Stimulated activated CD8-positive, alpha-beta memory T cell treated with anti-CD3 and anti-CD28 coated beads, Interleukin-4, amount 100 ng/mL, for 1 hour (primary cell): Measurements from ENCODE around the gene COX5A.
A peak's percentile ranks its signal among the peaks of the same experiment; 100 is the strongest.
"Not testable (repeated sequence)": the region's sequence is repeated elsewhere in the genome, so short reads cannot be mapped to it uniquely, and the experiment has no call there.

Source experiments
- DNase-seq, 2 donors: peaks; one replicate each; pipeline ENCODE4 v3.0.0-alpha.2; 2020; ENCODE audit warnings: low read depth in 2 of 2, low spot score in 1 of 2

The COX5A gene

DNA sequence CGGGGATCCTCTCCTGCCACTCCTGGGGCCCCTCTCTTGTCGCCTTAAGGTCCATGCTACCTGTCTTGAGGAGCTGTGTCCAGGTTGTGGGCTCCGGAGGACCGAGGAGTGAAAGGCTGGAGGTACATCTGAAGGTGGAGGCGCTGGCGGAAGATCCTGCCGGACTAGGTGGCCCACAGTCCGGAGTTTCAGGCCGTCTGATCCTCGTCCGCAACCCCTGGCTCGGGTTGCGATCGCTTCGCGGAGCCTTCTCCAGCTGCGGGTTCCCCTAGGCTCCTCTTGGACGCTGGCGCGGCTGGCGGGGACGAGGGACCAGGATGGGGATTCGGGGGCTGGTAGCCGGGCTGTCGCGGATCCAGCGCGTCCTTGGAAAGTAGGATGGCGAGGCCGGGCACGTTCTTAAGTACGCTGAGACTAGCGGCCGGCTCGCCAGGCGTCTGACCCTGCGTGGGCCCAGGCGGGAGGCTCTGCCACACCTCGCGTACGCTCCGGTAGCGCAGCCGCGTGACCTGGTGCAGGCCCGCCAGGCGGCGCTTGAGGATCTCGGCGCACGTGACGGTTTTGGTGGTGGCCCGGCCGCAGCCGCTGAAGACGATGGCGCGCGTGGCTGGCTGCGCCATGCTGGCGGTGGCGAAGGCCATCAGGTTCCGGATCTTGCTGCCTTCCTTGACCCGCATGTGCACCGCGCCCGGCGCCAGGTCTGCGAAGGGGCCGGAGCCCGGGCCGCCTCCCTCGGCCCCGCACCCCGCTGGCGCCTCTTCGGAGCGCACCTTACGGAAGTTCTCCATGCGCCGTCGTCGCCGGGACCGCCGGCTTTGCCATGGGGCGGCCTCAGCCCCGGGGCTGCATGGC lies 18.1 kb upstream of the COX5A start:
- DNase-seq = peak in 1 of 2 donors; percentile 39

DNA sequence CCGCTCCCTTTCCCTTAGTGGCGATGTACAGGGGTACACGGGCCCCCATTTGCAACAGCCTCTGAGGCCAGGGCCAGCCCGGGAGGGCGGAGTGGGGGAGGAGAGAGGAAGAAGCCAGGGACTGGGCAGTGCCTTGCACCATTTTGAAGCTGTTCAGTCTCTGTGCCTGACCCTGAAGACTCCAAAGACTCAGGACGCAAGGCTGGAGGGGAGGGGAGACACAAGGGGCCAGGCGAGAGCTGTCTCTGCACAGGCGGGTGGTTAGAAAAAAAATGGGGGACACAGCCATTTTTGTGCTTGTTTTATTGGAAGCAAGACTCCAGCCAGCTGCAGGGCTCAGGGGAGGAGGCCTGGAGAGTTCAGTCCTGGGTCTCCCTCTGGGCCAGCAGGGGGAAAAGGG lies 17.1 kb upstream of the COX5A start:
- DNase-seq = no peak

DNA sequence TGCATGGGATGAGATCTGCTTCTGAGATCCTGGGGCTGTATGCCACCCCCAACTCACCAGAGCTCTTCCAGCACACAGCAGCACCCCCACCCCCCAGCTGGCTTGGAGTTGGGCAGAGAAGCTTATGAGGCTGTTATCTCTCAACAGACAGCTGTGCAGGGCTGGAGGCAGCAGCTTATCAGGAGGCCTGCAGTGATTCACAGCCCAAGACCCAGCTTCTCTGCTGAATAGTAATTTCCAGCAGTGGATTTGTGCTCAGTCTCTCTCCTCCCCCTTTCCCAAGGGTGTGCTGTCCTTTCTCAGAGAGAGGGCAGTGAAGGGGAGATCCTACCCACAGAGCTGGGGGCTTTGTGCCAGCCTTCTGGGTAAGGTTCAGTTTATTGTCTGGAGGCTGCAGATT lies 16.6 kb upstream of the COX5A start:
- DNase-seq = no peak

DNA sequence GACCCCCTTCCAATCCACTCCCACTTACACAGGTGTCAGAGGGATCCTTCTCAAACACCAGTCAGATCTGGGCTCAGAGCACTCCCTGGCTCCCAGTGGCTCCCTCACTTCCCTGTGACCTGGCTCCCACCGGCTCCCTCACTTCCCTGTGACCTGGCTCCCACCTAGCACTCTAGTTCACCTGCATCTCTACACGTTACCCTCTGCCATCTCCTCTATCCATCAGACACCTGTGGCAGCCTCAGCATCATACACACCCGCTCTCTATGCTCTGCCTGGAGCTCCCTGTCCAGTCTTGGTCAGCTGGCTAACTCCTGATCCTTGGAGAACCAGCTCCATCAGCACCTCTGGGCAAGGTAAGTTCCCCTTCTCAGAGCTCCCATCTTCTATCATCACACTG lies 13.1 kb upstream of the COX5A start:
- no peak for DNase-seq

DNA sequence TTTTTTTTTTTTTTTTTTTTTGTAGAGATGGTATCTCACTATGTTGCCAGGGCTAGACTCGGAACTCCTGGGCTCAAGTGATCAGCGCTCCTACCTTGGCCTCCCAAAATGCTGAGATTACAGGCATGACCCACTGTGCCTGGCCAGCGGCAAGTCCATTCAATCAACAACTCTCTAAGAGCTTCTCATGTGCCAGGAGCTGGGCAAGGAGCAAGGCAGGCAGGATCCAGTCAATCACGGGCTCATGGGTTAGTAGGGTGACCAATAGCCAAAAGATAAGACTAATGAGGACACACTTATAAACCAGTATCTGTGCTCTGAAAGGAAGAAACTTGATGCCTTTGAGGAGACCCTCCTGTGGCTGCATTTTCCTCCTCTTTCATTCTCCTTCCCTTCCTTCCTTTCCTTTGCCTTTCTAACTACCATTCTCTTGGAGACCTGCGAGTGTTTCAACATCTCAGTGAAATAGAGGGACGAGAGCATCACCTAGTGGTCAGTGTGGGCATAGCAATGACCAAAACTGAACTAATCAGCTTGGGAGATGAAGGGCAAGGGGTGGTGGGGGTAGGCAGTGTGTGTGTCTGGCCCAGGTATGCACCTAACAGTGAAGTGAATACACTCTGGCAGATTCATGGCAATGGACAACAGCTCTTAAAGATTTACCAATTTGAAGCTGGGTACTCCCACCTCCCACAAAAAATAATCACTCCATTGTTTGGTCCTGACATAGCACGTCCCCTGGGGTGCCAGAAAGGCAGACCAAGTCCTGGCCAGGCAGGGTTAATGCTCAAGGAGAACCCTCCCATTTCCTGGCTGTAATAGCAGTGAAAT lies 12.4 kb upstream of the COX5A start:
- peak; percentile 63 to 67 for DNase-seq

DNA sequence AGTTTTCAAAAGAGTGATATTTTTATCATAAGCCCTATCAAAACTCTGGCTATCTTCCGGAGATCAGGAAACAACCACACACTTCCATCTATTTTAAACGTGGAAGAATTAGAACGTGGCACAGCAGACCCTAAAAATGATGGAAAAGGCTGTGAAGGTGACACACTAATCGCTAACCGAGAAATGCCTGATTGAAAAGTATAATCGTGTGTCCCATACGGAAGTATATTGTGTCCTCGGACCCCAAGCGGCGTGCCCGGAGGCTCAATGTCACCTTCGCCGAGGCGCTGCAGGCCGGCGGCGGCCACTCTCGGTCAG lies 642 bp downstream of the COX5A start:
- no peak for DNase-seq

DNA sequence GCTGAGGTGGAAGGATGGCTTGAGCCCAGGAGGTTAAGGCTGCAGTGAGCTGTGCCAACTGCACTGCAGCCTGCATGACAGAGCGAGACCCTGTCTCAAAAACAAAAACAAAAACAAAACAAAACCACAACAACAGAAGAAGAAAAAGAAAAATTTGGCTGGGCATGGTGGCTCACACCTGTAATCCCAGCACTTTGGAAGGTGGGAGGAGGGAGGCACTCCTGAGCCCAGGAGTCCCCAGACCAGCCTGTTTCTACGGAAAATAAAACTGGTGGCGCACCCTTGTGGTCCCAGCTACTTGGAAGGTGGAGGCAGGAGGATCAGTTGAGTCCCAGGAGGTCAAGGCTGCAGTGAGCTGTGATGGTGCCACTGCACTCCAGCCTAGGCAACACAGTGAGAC lies 2.7 kb downstream of the COX5A start:
- not testable (repeated sequence) for DNase-seq

DNA sequence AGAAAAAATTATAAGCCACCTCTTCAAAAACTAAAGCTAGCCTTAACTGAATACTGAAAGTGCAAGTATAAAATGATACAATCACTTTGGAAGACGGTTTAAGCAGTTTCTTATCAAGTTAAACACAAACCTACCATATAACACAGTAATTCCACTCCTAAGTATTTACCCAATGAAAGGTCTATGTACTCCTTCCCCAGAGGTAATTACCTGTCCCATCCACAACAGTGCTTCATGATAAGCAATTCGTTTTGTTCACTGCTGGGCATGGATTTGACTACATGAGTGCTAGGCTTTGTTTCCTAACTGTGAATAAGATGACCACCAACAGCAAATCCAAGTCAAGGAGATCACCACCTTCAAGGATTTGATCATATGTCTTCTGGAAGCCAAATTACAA lies 4.3 kb downstream of the COX5A start:
- no peak for DNase-seq

DNA sequence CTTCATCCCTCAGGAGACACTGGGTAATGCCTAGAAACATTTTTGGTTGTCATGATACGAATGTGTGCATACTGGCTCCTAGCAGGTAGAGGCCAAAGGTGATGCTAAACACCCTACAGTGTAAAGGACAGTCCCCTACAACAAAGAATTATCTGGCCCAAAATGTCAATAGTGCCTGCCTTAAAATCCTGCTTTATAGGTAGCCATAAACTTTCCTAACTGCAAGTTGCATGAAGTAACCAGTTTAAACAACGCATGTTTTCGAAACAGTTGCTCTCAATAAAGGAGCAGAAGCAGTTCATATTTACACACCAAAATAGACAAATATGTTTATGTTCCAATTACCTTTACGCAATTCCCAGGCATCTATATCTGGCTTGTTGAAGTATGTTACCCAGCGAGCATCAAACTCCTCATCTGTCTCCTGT lies 9.1 kb downstream of the COX5A start:
- DNase-seq = no peak

DNA sequence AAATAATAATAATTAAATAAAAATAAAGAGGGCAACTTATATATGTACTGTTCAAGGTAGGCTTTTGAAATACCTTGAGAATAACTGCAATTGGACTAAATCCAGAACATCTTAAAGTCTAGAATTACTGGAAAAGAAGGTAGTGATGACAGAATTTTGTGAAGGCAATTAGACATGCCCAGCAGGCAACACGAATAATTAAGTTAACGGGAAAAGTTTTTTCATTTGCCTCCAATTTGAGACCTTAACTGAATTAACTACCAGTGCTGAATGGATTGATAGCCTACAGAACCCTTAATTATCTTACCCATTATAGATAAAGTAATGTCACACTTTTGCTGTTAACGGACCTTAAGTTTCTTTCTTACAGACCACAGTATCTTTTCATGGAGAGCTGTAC lies 13.3 kb downstream of the COX5A start:
- no peak for DNase-seq

DNA sequence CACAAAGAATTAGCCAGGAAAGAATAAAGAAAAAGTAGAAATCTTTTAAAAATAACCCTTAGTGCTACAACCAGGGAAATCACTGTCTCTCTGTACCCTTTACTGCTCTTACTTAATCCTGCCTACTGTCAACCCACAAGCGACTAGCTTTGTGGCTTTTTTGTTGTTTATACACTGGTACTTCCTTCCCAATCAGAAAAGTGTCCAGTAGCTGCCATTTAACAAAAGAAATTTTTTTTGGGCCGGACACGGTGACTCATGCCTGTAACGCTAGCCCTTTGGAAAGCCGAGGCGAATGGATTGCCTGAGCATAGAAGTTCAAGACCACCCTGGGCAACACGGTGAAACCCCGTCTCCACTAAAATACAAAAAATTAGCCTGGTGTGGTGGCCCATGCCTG lies 17.4 kb downstream of the COX5A start:
- DNase-seq = no peak

DNA sequence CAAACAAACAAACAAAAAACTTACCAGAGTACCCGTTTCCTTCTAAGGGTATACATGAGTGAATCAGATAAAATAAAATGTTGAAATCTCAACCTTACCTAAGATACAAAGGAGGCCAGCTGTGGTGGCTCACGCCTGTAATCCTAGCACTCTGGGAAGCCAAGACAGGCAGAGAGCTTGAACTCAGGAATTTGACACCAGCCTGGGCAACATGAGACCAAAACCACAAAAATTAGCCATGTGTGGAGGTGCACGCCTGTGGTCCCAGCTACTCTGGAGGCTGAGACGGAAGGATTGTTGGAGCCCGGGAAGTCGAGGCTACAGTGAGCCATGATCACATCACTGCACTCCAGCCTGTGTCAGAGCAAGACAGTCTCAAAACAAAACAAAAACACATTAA lies 20.2 kb downstream of the COX5A start:
- no peak for DNase-seq

DNA sequence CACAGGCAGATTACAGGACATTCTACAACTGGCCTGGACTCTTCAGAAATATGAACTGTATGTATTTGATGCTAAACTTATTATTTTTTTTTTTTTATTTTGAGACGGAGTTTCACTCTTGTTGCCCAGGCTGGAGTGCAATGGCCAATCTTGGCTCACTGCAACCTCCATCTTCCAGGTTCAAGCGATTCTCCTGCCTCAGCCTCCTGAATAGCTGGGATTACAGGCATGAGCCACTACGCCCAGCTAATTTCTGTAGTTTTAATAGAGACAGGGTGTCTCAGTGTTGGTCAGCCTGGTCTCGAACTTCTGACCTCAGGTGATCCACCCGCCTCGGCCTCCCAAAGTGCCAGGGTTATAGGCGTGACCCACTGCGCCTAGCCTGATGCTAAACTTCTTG lies 24.1 kb downstream of the COX5A start:
- not testable (repeated sequence) for DNase-seq

DNA sequence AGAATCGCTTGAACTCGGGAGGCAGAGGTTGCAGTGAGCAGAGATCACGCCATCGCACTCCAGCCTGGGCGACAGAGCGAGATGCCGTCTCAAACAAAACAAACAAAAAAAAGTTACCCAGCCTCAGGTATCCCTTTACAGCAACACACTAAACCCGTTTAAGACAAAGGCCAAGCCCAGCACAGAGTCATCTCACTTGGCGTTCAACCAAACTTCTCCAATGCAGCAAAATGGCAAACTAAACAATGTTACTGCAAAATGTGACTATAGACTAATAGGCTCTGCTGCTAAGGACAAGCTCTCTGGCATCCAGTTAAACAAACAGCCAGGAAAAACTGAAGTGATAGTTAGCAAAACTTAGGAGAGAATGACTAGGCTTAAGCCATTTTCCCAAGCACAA lies 24.8 kb downstream of the COX5A start:
- DNase-seq = no peak

DNA sequence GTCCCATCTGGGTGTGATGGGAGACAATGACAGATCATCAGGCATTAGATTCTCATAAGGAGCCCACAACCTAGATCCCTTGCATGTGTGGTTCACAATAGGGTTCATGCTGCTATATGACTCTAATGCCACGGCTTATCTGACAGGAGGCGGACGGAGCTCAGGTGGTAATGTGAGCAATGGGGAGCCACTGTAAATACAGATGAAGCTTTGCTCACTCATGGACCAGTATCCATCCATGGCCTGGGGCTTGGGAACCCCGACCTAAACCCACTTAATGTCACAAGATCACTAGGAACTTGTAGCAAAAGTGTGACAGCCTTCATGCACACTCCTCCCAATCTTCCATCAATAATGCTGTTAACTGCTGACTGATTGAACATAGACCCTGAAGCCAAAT lies 29.2 kb downstream of the COX5A start:
- DNase-seq = no peak

DNA sequence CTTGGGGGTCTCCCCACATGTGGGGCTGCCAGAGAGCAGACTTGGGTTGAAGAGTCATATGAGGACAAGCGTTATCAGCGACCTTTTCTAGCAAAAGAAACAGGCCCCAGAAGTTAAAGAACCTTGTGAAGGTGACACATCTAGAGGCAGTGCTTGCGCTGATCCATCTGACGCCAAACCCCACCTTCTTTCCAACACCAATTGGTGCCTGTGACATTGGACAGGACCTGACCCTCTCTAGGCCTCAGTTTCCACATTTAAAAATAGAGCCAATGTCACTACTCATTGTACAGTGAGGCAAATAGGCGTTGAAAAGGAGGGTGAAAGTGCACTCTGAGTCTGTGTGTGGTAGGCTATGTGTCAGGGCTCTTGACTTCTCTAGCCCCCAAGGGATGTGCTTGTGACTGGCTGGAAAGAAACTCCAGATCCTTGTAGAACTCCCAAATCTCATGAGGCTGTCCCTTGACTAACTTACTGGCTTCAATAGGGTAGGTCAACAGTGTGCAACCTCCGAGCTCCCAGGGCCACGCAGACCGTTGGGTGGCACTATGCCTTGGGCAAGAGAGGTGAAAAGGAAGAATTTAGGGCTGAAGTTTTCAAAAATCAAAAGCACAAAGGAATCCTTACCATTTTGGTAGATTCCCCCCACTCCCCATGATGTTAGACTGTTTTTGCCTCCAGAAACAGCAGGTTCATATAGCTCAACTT lies 30.6 kb downstream of the COX5A start:
- DNase-seq = no peak

DNA sequence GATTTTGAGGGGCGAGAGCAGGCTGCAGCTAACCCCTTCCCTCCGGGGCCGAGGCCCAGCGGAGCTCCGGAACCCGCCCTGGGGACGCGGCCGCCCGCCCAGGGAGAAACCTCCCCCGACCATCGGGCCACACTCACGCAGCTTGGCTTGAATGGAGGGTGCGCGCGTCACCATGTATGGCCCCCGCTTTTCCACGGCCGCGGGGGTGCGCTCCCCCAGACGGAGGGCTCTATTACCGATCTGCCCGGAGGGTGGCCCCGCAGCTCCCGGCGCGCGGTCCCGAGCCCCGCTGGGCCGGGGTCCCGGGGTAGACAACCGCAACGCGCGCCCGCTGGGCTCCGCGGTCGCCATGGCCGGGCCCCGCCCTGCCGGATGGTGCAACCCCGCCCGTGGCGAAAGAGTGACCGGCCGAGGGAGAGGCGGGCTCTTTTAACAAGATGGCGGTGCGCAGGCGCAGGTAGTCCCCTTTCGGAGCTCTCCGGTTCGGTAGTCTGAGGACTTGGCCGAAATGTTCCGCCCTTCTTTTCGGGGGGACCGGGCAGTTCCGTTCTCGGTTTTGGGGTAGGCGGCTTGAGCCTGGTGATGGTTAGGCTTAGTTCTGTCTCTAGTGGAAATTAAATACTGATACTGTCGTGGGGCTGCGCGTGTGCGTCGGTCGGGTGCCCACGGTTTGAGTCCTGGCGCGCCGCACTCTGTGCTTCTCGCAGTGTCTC lies 31.3 kb downstream of the COX5A start, which contains the start of gene FAM219B:
TSS of gene FAM219B (minus strand) at position 402 of the 713 bp plus-strand sequence. CDS start at position 351, 51 bp downstream.
- peak; percentile 61 to 64 for DNase-seq

DNA sequence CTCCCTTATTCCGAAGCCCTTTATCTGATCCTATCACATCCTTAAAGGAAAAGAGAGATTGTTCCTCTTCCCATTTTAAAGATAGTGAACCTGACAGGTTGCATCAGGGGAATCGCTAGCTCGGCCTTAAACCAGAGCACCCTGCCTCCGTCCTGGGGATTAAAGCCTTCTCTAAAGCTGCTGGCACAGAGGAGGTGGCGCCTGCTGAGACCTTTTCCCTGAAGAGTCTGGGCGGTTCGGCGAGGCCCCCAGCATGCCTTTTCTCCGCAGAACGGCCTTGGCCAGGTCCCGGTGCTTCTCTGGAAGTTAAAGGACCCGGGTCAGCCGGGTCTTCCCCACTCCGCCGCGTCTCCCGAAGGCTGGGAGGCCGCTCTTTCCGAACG lies 31.8 kb downstream of the COX5A start:
- DNase-seq = no peak

DNA sequence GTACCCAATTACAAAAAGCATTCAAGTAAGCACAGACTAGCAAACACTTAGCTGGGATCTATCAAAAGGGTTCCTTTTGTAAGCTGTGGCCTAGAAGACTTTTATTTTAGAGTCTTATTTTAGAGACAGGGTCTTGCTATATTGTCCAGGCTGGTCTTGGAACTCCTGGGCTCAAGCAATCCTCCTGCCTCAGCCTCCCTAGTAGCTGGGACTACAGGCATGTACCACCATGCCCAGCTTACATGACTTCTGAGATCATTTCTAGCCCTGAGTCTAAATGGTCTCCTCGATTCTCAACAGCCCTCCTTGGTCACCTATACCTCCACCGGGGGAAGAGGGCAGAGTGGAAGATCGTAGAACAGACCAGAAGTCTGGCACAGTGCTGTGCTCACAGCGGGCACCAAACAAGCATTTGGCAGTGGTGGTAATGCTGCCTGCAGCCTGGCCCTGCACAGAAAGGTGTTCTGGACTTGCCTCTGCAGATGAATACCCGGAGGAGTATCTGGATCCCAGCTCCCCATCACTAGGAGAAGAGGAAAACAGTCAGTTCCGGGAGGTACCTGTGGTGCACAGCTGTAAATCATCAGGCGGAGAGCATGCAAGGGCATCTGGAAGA lies 33.6 kb downstream of the COX5A start:
- no peak for DNase-seq

DNA sequence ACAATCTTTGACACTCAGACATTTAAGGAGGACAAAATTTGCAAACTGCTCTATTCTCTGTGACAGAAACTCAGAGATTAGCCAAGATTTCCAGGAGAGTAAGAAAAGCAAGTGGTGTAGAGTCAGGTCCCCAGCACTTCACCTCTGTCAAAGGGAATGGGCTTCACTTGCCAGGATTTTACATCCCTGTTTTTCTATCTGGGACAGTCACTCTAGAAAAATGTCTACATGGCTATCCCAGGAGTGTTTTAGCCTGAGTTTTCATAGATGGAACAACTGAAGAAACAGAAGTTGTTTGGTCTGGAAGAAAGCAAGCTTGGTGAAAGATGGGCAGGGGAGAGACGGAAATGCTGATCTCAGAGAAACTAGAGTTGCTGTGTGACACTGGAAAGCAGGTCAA lies 34.2 kb downstream of the COX5A start:
- DNase-seq = no peak
